NCI-H2081 (cell line): ENCODE data around the gene HORMAD2.
"Not testable (repeated sequence)": the region's sequence is repeated elsewhere in the genome, so short reads cannot be mapped to it uniquely, and the experiment has no call there.

Source experiments
- DNase-seq, 2 experiments: peaks; one replicate each; lab custom pipeline; 2025; lab: John Stamatoyannopoulos, UW

The HORMAD2 gene

GRCh38 chr22:30057375-30057774 lies 22.9 kb upstream of the HORMAD2 start:
- no peak for DNase-seq

GRCh38 chr22:30059346-30060020 lies 20.8 kb upstream of the HORMAD2 start:
- DNase-seq, result not testable (repeated sequence)

GRCh38 chr22:30061094-30061493 lies 19.2 kb upstream of the HORMAD2 start:
- DNase-seq, result not testable (repeated sequence)

- no peak for DNase-seq
Observed at GRCh38 chr22:30062259-30062658, 18.0 kb upstream of the HORMAD2 start.

- no peak for DNase-seq
Observed at GRCh38 chr22:30062950-30063349, 17.3 kb upstream of the HORMAD2 start.

GRCh38 chr22:30064172-30064571 lies 16.1 kb upstream of the HORMAD2 start:
- no peak for DNase-seq

- no peak for DNase-seq
Observed at GRCh38 chr22:30073743-30074142, 6.5 kb upstream of the HORMAD2 start.

GRCh38 chr22:30074147-30074546 lies 6.1 kb upstream of the HORMAD2 start:
- DNase-seq, result no peak

- no peak for DNase-seq
Observed at GRCh38 chr22:30074994-30075393, 5.3 kb upstream of the HORMAD2 start.

- no peak for DNase-seq
Observed at GRCh38 chr22:30077279-30077880, 2.9 kb upstream of the HORMAD2 start.

GRCh38 chr22:30078320-30079311 lies 1.6 kb upstream of the HORMAD2 start:
- DNase-seq, result no peak

- DNase-seq, result no peak
Observed at GRCh38 chr22:30080805-30081204, 541 bp downstream of the HORMAD2 start.

- DNase-seq, result no peak
Observed at GRCh38 chr22:30086496-30086895, 6.2 kb downstream of the HORMAD2 start.

GRCh38 chr22:30087037-30087436 lies 6.8 kb downstream of the HORMAD2 start:
- DNase-seq, result not testable (repeated sequence)

GRCh38 chr22:30087611-30088010 lies 7.3 kb downstream of the HORMAD2 start:
- no peak for DNase-seq

- DNase-seq, result no peak
Observed at GRCh38 chr22:30088468-30088867, 8.2 kb downstream of the HORMAD2 start.

GRCh38 chr22:30089655-30089974 lies 9.4 kb downstream of the HORMAD2 start:
- DNase-seq, result no peak

GRCh38 chr22:30092686-30093085 lies 12.4 kb downstream of the HORMAD2 start:
- no peak for DNase-seq

- DNase-seq, result no peak
Observed at GRCh38 chr22:30094804-30095203, 14.5 kb downstream of the HORMAD2 start.

- no peak for DNase-seq
Observed at GRCh38 chr22:30097861-30098260, 17.6 kb downstream of the HORMAD2 start.

- not testable (repeated sequence) for DNase-seq
Observed at GRCh38 chr22:30100770-30101169, 20.5 kb downstream of the HORMAD2 start.

- DNase-seq, result no peak
Observed at GRCh38 chr22:30104501-30105156, 24.4 kb downstream of the HORMAD2 start.
